GM12875 (cell line): ENCODE measurements around the gene DEPDC1.

ENCODE experiments used
- H3K4me3 ChIP-seq: one replicate; pipeline ENCODE4 v1.5.1; 2011; ENCODE audit warnings: low read depth, low read length, control low read depth
- CTCF ChIP-seq: IDR thresholded peaks from 2 replicates; pipeline ENCODE4 v1.5.1; 2011; ENCODE audit warnings: low read depth, mild to moderate bottlenecking, control low read depth, inconsistent platforms, low read length, moderate library complexity, borderline replicate concordance; ENCODE audit not compliant: insufficient read depth

DEPDC1 gene

GRCh38 chr1:68521286-68521685 is 24.4 kb upstream of the DEPDC1 start:
- no peak overlapping the region for H3K4me3 ChIP-seq
- TF ChIP-seq CTCF: no peak

GRCh38 chr1:68516066-68516465 is 19.2 kb upstream of the DEPDC1 start:
- TF ChIP-seq CTCF: no peak
- H3K4me3 ChIP-seq: no peak overlapping the region

DNA sequence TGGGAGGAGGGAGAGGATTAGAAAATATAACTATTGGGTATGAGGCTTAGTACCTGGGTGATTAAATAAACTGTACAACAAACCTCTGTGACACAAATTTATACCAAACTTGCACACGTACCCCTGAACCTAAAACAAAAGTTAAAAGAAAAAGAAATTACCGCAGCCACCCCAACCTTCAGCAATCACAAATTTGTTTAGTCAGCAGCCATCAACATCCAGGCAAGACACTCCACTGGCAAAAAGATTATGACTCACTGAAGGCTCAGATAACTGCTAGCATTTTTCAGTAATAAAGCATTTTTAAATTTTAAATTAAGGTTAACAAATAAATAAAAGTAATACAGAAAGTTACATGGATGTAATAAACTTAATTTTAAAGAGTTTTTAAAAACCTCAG is 14.4 kb upstream of the DEPDC1 start:
- no peak for TF ChIP-seq CTCF

DNA sequence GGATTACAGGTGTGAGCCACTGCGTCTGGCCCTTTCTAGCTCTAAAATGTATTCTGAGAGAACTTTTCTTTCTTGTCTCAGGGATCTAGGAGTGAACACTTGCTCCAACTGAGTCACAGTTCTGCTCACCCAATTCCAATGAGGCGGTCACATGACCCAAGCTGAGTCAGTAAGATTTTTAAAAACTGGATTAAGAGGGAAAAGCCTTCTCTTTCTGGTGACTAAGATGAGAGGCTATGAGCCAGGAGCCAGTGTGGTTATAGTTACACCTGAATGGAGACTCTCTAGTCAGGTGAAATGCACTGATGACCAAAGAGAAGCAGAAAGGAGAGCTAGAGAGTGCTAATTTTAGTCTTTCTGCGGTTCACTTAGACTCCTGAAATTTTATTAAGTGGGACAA is 9.5 kb upstream of the DEPDC1 start:
- H3K4me3 ChIP-seq: no peak overlapping the region
- TF ChIP-seq CTCF: no peak

More for the DNA sequence above, 14.4 kb upstream of the DEPDC1 start:
- no peak overlapping the region for H3K4me3 ChIP-seq

GRCh38 chr1:68503085-68503484 is 6.2 kb upstream of the DEPDC1 start:
- TF ChIP-seq CTCF: no peak
- no peak overlapping the region for H3K4me3 ChIP-seq

DNA sequence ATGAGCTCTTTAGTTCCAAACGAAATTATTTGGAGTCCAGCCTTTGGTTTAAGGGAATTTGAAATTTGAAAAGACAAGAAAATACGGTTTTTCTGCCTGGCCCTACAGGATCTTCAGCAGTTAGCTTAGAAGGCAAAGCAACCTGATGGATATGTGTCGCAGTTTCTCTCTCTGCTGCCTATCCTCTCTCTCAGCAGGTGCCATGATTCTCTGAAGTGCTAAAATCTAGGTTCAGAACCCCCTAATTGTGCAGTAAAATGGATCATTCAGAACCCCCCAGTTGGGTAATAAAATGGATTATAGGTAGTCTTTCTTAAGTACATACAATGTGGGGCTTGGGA is 446 bp upstream of the DEPDC1 start:
- no peak for TF ChIP-seq CTCF
- peak overlapping the region; percentile 72 for H3K4me3 ChIP-seq

GRCh38 chr1:68495968-68496679 is 758 bp downstream of the DEPDC1 start:
- no peak for TF ChIP-seq CTCF
- H3K4me3 ChIP-seq: peak overlapping the region; percentile 72
